Liver (tissue), 9 donors: ENCODE results near the gene KHK. TPM values are rescaled to one million over a fixed set of nuclear protein-coding genes. Genes with fewer than 3 reads are reported as not detected.

ENCODE experiments used
- DNase-seq: peaks from one replicate; pipeline ENCODE4 v3.0.0-alpha.2; 2017; ENCODE audit warnings: low spot score
- H3K27ac ChIP-seq, 2 donors: one replicate each; pipeline ENCODE4 v1.7.0; 2013; ENCODE audit warnings: inconsistent platforms in 2 of 2, low read length in 2 of 2, control low read depth in 1 of 2, low read depth in 1 of 2, mild to moderate bottlenecking in 1 of 2
- H3K27me3 ChIP-seq, 4 donors: one replicate each; pipeline versions ENCODE4 v1.6.1 to v1.7.0; 2013; ENCODE audit warnings: low read length in 3 of 4, inconsistent platforms in 1 of 4, mild to moderate bottlenecking in 1 of 4, moderate library complexity in 1 of 4; ENCODE audit not compliant: control insufficient read depth in 4 of 4, insufficient read depth in 4 of 4
- H3K36me3 ChIP-seq, 4 donors: one replicate each; pipeline versions ENCODE4 v1.6.1 to v1.7.0; 2013; ENCODE audit warnings: low read length in 3 of 4, mild to moderate bottlenecking in 3 of 4, low read depth in 1 of 4, moderate library complexity in 1 of 4; ENCODE audit not compliant: control insufficient read depth in 4 of 4, insufficient read depth in 3 of 4
- H3K4me1 ChIP-seq, 4 donors: one replicate each; pipeline versions ENCODE4 v1.6.1 to v1.7.0; 2013; ENCODE audit warnings: low read length in 3 of 4, mild to moderate bottlenecking in 3 of 4, moderate library complexity in 1 of 4; ENCODE audit not compliant: control insufficient read depth in 4 of 4, insufficient read depth in 4 of 4
- H3K4me3 ChIP-seq, 3 donors: one replicate each; pipeline versions ENCODE4 v1.6.1 to v1.7.0; 2013; ENCODE audit warnings: low read length in 3 of 3, control low read depth in 1 of 3, low read depth in 1 of 3, mild to moderate bottlenecking in 1 of 3
- H3K9ac ChIP-seq, 2 donors: one replicate each; pipeline ENCODE4 v1.7.0; 2013; ENCODE audit warnings: low read length in 2 of 2, mild to moderate bottlenecking in 2 of 2, moderate library complexity in 2 of 2, control low read depth in 1 of 2, low read depth in 1 of 2
- H3K9me3 ChIP-seq, 4 donors: one replicate each; pipeline versions ENCODE4 v1.6.1 to v1.7.0; 2013; ENCODE audit warnings: low read length in 3 of 4; ENCODE audit not compliant: control insufficient read depth in 4 of 4
- EGR1 ChIP-seq, 2 donors: IDR thresholded peaks; 2 replicates each; pipeline ENCODE4 v1.6.1; 2016 to 2018; ENCODE audit warnings: antibody characterized with exemption in 2 of 2, low read depth in 2 of 2
- FOXA1 ChIP-seq: IDR thresholded peaks from 2 replicates; pipeline ENCODE4 v1.6.1; 2016; ENCODE audit warnings: antibody characterized with exemption
- FOXA2 ChIP-seq: IDR thresholded peaks from 2 replicates; pipeline ENCODE4 v1.6.1; 2016; ENCODE audit warnings: antibody characterized with exemption
- GABPA ChIP-seq, 2 donors: IDR thresholded peaks in 1 of 2; conservative IDR thresholded peaks in 1 of 2; 2 replicates each; pipeline ENCODE4 v1.6.1; 2016; ENCODE audit warnings: antibody characterized with exemption in 2 of 2, mild to moderate bottlenecking in 1 of 2, moderate library complexity in 1 of 2
- HNF4A ChIP-seq, 2 donors: conservative IDR thresholded peaks; 2 replicates each; pipeline ENCODE4 v1.6.1; 2016; ENCODE audit warnings: antibody characterized with exemption in 2 of 2, mild to moderate bottlenecking in 2 of 2
- HNF4G ChIP-seq: IDR thresholded peaks from 2 replicates; pipeline ENCODE4 v1.6.1; 2016; ENCODE audit warnings: antibody characterized with exemption
- JUND ChIP-seq, 2 donors: IDR thresholded peaks; 2 replicates each; pipeline ENCODE4 v1.6.1; 2016; ENCODE audit warnings: antibody characterized with exemption in 2 of 2
- MAX ChIP-seq: IDR thresholded peaks from 2 replicates; pipeline ENCODE4 v1.6.1; 2016; ENCODE audit warnings: antibody characterized with exemption
- NR2F2 ChIP-seq: IDR thresholded peaks from 2 replicates; pipeline ENCODE4 v1.6.1; 2016; ENCODE audit warnings: antibody characterized with exemption
- RAD21 ChIP-seq, 2 donors: IDR thresholded peaks; 2 replicates each; pipeline ENCODE4 v1.6.1; 2016; ENCODE audit warnings: antibody characterized with exemption in 2 of 2, mild to moderate bottlenecking in 2 of 2
- REST ChIP-seq: IDR thresholded peaks from 2 replicates; pipeline ENCODE4 v1.6.1; 2016; ENCODE audit warnings: antibody characterized with exemption, mild to moderate bottlenecking
- RXRA ChIP-seq, 2 donors: IDR thresholded peaks; 2 replicates each; pipeline ENCODE4 v1.6.1; 2017 to 2018; ENCODE audit warnings: antibody characterized with exemption in 2 of 2, mild to moderate bottlenecking in 1 of 2
- SP1 ChIP-seq: IDR thresholded peaks from 2 replicates; pipeline ENCODE4 v1.6.1; 2018; ENCODE audit warnings: antibody characterized with exemption, mild to moderate bottlenecking
- TAF1 ChIP-seq: conservative IDR thresholded peaks from 2 replicates; pipeline ENCODE4 v1.6.1; 2016; ENCODE audit warnings: antibody characterized with exemption, mild to moderate bottlenecking
- YY1 ChIP-seq: IDR thresholded peaks from 2 replicates; pipeline ENCODE4 v1.6.1; 2016; ENCODE audit warnings: antibody characterized with exemption, mild to moderate bottlenecking
- WGBS: extraction: QIAGEN DNeasy Blood & Tissue Kit; methylation state at CpG from one replicate; pipeline ENCODE4 v1.1.7; 2013; 5-methylcytosine and 5-hydroxymethylcytosine counted together
- polyA plus RNA-seq, 2 donors: library from polyadenylated mRNA; stranded (reverse) in 1 of 2; unstranded in 1 of 2; fragments of 200-250 nt in 1 of 2; fragments of >200 nt in 1 of 2; fragmentation: Nextera tagmentation in 1 of 2; extraction: Ambion mirVana in 1 of 2; gene quantifications; one replicate each; pipeline versions ENCODE4 v1.2.1 to v1.2.3, GENCODE V29; 2013 to 2015
- total RNA-seq, 2 donors: library from RNA; depleted of rRNA; stranded (reverse); fragments of >200 nt; gene quantifications; one replicate each; pipeline ENCODE4 v1.2.3, GENCODE V29; 2014
- TF ChIP-seq, protein P1 (sequence below): IDR thresholded peaks from 2 replicates; pipeline ENCODE4 v1.6.1; 2016; ENCODE audit warnings: antibody characterized with exemption
- TF ChIP-seq, protein P2 (sequence below): IDR thresholded peaks from 2 replicates; pipeline ENCODE4 v1.6.1; 2016; ENCODE audit warnings: antibody characterized with exemption
- TF ChIP-seq, protein P3 (sequence below): fragments of 150-350 bp; IDR thresholded peaks from 2 replicates; pipeline ENCODE4 v1.5.1; 2017; ENCODE audit warnings: improper control_type of control experiment, low read depth, low read length; ENCODE audit not compliant: missing input control
- donor health status: healthy.
- donor health status: healthy.
- donor health status: healthy.
- donor health status: healthy.
- donor health status: healthy.

Gene KHK
- total and polyA plus RNA-seq, 4 donors, result 26.1 to 462 (median 188) TPM

DNA sequence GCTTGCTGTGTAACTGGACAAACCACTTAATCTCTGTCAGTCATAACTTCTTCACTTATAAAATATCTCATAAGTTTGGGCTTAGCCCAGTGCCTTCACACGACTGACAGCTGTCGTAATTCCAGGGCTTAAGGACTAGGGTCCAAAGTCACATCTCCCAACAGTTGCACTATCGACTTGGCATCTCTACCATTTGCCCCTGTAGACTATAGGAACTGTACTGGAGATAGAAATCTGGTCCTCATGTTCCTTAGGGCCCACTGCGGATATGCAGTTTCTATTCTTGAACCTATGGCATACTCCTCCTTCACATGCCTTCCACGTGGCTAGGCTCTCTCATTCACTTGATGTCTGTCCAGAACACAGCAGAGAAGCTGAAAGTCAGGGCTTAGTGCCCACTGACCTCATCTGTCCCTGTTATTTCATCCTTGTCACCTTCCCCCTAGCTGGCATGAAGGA lies 39.7 kb downstream of the KHK start:
- peaks cover 3 to 19% (median 15%) of the 10 kb centered on the region in 4 donors for H3K36me3 ChIP-seq
- H3K9me3 ChIP-seq, result no peaks in the 10 kb centered on the region
- no peak for DNase-seq
- WGBS, result 25% methylated on average over 5 of the region's 5 CpGs
- no peak overlapping the region for H3K4me3 ChIP-seq
- H3K27me3 ChIP-seq, result no peaks in the 10 kb centered on the region
- peak overlapping the region; percentile 53 to 67 for H3K27ac ChIP-seq
- TF ChIP-seq, protein P1, sequence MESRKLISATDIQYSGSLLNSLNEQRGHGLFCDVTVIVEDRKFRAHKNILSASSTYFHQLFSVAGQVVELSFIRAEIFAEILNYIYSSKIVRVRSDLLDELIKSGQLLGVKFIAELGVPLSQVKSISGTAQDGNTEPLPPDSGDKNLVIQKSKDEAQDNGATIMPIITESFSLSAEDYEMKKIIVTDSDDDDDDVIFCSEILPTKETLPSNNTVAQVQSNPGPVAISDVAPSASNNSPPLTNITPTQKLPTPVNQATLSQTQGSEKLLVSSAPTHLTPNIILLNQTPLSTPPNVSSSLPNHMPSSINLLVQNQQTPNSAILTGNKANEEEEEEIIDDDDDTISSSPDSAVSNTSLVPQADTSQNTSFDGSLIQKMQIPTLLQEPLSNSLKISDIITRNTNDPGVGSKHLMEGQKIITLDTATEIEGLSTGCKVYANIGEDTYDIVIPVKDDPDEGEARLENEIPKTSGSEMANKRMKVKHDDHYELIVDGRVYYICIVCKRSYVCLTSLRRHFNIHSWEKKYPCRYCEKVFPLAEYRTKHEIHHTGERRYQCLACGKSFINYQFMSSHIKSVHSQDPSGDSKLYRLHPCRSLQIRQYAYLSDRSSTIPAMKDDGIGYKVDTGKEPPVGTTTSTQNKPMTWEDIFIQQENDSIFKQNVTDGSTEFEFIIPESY, result no peak
- peak; percentile 43 for TF ChIP-seq MAX
- no peak for TF ChIP-seq EGR1 (IDR thresholded peaks at IDR 0.05; ENCODE audit: low read depth in 2 of 2)
- peak; percentile 77 for TF ChIP-seq SP1
- TF ChIP-seq RAD21 (IDR thresholded peaks at IDR 0.05), result no peak
- peak; percentile 14 for TF ChIP-seq REST
- no peak for TF ChIP-seq NR2F2
- no peak for TF ChIP-seq FOXA2
- peak; percentile 85 to 91 for TF ChIP-seq RXRA (IDR thresholded peaks at IDR 0.05)
- peak; percentile 89 for TF ChIP-seq HNF4G
- TF ChIP-seq, protein P2, sequence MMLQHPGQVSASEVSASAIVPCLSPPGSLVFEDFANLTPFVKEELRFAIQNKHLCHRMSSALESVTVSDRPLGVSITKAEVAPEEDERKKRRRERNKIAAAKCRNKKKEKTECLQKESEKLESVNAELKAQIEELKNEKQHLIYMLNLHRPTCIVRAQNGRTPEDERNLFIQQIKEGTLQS, result no peak
- peak in 1 of 2 donors; percentile 74 for TF ChIP-seq JUND (IDR thresholded peaks at IDR 0.05)
- no peak for TF ChIP-seq YY1
- TF ChIP-seq HNF4A (conservative IDR thresholded peaks at IDR 0.05), result peak; percentile 93 to 97
- TF ChIP-seq GABPA (IDR thresholded peaks at IDR 0.05 in 1 of 2, conservative IDR thresholded peaks at IDR 0.05 in 1 of 2), result no peak
- TF ChIP-seq TAF1, result no peak
- TF ChIP-seq, protein P3, sequence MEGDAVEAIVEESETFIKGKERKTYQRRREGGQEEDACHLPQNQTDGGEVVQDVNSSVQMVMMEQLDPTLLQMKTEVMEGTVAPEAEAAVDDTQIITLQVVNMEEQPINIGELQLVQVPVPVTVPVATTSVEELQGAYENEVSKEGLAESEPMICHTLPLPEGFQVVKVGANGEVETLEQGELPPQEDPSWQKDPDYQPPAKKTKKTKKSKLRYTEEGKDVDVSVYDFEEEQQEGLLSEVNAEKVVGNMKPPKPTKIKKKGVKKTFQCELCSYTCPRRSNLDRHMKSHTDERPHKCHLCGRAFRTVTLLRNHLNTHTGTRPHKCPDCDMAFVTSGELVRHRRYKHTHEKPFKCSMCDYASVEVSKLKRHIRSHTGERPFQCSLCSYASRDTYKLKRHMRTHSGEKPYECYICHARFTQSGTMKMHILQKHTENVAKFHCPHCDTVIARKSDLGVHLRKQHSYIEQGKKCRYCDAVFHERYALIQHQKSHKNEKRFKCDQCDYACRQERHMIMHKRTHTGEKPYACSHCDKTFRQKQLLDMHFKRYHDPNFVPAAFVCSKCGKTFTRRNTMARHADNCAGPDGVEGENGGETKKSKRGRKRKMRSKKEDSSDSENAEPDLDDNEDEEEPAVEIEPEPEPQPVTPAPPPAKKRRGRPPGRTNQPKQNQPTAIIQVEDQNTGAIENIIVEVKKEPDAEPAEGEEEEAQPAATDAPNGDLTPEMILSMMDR, result no peak
- no peak for TF ChIP-seq FOXA1
- H3K4me1 ChIP-seq, result peaks cover 0 to 27% (median 15%) of the 10 kb centered on the region in 4 donors
- no peak overlapping the region for H3K9ac ChIP-seq
